Esophagus muscularis mucosa (tissue), 3 donors: ENCODE measurements around the gene LDAH.

Experiments
- POLR2A ChIP-seq: fragments of 450-650 bp; IDR thresholded peaks from one replicate; pipeline ENCODE4 v1.6.1; 2017; ENCODE audit warnings: antibody characterized with exemption, moderate library complexity, mild to moderate bottlenecking, low read depth
- TF ChIP-seq, protein P1 (sequence below), 3 experiments: fragments of 200-600 bp in 2 of 3; fragments of 450-650 bp in 1 of 3; sonication (generic) in 2 of 3; IDR thresholded peaks; one replicate each; pipeline ENCODE4 v1.5.1; 2017 to 2019; ENCODE audit warnings: antibody characterized with exemption in 3 of 3, mild to moderate bottlenecking in 2 of 3, moderate library complexity in 1 of 3

- TF ChIP-seq, protein P1, sequence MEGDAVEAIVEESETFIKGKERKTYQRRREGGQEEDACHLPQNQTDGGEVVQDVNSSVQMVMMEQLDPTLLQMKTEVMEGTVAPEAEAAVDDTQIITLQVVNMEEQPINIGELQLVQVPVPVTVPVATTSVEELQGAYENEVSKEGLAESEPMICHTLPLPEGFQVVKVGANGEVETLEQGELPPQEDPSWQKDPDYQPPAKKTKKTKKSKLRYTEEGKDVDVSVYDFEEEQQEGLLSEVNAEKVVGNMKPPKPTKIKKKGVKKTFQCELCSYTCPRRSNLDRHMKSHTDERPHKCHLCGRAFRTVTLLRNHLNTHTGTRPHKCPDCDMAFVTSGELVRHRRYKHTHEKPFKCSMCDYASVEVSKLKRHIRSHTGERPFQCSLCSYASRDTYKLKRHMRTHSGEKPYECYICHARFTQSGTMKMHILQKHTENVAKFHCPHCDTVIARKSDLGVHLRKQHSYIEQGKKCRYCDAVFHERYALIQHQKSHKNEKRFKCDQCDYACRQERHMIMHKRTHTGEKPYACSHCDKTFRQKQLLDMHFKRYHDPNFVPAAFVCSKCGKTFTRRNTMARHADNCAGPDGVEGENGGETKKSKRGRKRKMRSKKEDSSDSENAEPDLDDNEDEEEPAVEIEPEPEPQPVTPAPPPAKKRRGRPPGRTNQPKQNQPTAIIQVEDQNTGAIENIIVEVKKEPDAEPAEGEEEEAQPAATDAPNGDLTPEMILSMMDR (IDR thresholded peaks at IDR 0.05), result no peak
- TF ChIP-seq POLR2A, result no peak
Measured at GRCh38 chr2:20662308-20662937, 160.5 kb downstream of the LDAH start.
